SKM-1 treated with dmso at 0.1 percent for 144 hours (cell line): Measurements from ENCODE around the gene COLEC12.

Experiments
- DNase-seq: peaks from one replicate; lab custom pipeline; 2025; ENCODE audit not compliant: unreplicated experiment; lab: John Stamatoyannopoulos, UW

The COLEC12 gene

DNA sequence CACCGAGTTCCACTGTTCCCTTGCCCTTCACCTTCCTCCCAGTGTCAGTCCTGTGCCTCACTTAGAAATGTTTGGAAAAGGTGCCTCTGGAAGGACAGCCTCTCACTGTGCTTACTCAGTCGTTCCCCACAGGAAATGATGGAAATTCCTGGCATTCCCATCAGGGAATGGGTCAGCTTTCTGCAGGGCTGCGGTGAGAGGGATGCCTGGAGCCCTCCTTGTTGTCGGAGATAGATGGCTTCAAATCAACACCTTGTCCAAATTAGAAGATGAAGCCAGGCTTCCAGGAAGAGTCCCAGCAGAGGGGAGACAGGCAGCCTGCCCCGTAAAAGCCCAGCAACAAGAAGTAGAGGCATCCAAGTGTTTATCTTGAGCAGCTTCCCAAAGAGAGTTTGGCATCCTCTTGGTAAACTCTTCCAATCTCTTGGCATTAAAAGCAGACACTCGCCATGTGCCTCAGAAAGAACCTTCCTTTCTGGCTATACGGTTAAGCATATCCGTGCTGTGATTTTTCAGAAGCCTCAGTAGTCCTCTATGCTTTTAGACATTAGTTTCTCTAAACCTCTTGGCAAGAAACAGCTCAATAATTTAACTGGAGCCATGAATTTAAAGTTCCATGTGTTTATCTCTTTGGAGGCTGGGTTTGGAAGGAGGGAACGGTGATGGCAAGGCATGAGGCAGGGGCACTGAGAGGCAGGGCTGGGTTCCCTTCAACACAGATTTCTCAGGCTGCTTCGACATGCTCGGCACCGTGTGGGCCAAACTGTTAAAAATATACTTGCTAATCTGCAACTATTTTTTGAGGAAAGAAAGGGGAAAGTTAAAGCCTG, 25.1 kb downstream of the COLEC12 start:
- no peak for DNase-seq

DNA sequence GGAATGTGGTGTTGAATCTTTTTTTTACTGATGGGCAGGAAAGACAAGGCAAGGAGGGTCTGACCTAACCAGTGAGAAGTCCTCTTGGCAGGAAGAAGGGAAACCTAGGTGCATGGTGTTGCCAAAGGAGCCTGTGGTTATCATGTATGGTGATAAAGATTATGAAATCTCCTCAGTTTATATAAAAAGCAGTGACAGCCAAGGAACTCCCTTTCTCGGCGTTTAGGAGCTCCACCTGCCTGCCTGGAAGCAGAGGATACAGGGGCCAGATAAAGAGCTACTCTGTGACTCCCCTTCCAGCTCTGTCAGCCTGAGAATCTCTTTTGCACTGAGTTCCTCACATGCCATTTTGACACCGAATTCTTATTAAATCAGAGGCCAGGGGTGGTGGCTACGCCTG, 26.1 kb downstream of the COLEC12 start:
- DNase-seq, result no peak

DNA sequence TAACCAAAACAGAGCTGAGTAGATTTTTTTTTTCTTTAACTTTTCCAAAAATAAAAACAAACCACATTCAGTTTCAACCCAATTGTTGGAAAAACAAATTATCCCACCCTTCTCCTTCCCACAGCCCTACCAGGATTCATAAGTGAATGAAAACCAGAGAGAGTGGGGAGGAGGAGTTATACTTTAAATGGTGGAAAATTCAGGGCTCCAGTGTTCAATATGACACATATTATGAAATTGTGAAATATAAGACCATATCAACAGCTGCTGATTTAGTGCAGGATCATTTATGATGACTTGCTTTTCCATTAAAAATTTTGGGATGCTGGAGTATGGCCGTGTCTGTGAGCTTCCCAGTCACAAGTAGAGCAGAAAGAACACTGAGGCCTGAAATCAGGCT, 26.7 kb downstream of the COLEC12 start:
- no peak for DNase-seq

DNA sequence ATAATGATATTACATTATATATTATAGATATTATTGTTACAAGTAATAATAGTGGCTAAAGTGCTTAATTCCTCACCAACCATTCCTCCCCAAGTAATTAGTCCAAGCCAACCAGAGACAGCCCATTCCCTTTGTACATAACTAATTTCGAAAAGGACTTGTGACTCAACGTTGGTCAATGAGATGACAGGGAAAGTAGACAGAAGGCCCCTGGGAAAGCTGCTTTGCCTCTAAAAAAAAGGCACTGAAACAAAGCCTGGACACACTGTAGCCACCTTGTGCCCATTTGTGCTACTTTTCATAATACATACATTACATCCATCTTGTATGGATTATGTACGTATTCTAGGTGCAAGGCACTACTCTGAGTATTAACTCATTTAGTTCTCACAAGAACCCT, 28.8 kb downstream of the COLEC12 start:
- peak; percentile 11 for DNase-seq

DNA sequence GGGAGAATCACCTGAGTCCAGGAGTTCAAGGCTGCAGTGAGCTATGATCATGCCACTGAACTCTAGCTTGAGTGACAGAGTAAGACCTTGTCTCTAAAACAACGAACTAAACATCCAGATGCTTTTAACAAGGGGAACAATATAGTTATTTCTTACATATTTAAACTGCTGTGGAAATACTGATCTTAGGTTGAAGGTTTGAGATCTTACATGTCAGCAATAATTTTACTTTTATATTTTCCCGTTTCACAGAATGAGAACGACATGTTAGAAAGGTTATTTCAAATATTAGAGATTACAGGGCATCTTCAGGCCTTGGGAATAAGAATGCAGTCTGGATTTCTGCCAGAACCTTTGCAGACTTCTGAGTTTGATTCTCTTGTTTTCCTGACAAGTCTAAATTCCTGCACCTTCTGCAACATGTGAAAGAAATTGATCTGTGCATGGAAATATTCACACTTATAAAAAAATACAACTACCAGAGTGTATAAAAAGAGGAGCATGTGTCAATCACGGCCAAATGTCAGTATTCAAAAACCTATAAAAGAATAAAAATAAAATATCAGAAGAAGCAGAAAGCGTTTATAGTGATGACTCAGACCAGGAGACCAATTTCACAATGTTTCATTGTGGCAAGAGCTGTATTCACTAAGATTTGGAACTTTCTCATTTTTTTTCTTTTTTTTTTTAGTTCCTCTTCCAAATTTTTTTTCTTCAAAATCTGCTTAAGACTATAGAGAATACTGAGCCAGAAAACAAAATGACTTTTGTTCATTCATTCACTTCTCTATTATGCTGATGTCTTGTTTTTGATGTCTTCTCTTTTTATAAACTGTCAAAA, 29.6 kb downstream of the COLEC12 start:
- peak; percentile 78 for DNase-seq

DNA sequence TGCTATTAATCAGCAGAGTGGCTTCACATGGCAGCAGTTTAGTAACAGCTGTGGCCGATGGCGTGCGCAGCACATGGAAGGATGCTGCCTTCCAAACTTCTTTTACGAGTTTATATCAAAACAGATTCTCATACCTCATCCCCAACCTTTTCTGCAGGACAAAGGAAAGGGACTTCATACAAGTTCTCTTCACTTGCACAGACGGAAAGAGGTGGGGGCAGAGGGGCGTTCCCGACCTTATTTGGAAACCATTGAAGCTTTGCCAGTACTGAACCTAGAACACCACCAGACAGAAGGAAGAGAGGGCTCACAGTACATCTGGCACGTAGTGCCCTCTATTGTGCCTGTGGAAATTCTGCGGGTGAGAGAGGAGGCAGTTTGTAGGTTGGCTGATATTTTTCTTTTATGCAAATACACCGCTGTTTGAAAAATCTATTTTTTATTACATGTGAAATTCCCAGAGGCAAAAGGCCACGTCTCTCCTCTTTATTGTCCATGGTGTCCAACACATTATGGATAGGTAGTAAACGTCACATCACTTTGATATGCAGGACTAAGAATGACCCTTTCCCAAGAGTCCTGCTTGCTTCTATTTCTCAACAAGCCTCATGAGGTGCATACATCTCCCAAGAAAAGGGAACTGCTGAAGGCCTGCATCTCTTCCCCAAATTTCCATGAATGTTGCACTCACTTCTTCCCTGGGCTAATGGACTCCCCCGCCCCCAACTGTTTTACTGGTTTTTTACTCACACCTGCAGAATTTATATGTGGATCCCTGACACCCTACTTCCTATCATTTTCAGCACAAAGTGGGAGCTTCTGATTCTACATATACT, 31.3 kb downstream of the COLEC12 start:
- no peak for DNase-seq

DNA sequence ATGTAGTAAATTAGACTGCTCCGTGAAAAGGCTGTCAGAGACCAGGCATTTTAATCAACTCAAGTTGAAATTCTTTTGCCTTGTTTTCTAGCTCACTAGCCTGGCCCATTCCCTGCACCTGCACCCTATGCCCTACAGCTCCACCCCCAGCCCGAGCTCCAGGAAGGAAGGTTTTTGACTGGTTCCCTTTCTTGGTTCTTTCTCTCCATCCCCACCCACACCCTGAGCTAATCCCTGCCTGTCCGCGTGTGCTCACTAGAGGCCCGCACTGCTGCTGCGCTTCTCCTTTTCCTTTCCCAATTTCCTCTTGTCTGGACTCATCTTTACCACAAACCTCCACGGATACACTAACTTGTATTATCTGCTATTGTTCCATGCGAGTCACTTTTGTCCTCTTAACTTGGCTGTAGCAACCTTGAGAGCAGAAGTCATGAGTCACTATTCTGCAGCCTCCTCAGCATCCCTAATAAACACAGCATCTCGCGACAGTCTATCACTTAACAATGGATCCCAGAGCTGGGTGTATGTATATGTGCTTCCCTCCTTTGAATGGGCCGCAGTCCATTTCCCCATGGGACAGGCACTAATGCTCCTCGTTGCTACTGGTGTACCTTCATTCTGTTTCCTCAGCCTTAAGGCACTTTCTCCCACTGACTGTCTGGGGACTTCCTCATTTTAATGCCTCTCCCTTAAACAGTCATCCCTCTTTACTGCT, 36.5 kb downstream of the COLEC12 start:
- peak; percentile 97 for DNase-seq

DNA sequence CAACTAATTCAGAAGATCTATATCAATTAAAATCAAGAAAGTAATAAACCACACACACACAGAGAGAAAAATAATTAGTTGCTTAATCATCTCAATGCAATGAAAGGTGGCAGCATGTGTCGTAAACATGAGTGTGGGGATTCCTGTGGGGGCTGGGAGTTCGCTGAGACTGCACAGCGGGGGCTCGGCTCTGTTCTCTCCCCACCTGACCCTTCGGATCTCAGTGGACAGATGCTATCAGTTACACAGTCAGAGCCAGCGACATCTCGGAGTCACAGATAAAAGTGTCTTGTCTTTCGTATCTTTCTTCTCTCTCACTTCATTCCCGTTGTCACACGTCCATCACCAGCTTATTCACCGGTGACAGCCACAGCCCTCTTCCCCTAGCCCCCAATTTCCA, 37.1 kb downstream of the COLEC12 start:
- no peak for DNase-seq

DNA sequence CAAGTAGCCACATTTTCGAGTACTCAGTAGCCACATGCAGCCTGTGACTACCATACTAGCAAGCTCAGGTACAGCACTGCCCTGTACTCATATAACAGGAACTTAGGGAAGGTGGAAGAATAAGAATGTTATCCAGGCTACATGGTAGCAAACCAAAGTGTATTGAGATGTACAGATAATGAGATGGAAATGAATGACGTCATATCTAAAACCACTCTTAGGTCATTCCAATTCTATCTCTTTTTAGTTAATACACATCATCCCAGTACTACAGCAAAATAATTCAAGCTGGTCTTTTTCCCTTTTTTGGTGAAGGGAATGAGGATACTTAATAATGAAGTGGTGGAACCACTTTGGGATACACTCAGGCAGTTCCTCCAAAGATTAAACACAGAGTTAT, 38.7 kb downstream of the COLEC12 start:
- no peak for DNase-seq

DNA sequence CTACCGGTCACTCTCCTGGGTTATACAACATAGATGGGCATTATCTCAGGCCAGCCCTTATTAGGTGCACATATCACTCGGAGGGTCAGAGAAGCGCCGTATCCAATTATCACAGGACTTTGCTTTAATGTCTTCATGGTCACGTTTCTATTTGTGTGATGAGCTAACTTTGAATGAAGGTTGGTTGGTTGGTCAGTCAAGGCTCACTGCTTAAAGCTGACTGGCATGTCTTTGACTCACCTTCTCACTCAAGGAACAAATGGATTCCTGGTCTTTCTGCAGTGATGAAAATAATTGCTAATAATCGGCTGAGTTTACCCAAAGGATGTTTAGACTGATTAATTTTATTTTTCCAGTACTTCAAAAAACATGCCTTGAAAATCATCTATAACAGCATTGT, 39.7 kb downstream of the COLEC12 start:
- no peak for DNase-seq

DNA sequence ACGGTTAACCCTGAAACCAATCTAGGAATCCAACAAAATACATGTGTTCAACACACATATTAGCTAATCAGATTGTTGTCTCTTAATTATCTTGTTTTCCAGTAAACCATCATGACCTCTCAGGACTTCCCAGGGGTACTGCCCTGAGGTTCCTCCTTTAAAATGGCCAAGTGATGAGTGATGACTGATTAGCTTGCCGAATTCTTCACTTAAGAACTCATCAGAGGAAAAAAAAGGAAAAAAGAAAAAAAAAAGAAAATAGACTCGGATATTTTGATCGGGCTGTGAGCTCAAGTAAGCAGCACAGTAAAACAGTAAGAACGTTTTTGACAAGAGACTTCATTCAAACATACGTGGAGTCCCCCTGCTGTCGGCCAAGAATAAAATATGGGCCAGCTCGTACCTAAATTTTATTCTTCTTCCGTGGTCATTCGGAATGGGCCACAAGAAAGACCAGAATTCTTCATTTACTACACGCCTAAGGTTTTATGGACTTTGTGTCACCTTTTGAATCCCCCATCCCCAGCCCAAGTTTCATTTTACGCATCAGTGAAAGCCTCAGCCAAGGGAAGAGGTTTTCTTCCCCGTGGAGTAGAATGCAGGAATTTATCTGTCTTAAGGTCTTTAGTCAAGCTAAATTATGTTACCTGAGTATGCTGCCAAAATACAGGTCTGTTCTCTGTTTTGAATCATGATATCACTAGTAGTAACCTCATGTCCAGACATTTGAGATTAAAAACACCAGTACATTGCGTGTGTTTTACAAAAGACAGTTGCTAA, 40.5 kb downstream of the COLEC12 start:
- no peak for DNase-seq

DNA sequence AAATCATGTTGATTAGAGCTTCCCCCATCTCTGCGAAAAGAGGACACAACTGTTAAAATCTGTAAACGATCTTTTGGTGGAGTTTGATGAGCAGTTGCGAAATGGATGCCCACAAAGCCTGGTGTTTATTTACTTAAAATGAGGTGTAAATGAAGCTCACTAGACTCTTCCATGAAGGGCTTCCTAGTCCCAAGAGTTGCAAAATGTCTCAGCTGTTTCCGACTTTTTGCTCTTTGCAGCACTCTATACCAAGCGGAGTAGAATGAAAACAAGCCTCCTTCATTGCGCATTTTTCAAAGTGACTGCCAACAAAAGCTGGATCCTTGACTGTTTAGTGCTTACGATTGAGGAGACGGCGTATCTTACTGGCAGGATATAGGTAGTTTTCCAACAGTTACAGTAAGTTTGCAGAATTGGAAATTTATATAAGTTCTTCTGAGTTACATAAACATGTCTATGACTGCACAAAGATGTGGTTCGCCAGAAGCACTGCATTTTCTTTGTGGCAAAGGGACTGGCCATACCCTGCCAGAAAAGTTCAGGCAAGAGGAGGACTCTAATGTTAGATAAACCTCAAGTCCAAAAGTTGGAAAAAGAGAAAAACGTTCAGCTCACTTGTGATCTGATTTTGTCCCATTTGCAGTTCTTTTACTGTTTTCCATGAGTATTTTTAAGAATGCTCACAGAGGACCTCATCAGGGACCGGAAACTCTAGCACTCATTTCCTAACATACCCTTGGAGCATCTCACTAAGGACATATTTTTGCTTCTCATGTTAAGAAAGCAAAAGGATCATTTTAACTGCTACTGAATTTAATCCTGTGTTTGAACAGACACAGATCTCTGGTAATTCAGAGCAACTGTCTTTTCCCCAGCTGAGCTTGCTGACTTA, 42.7 kb downstream of the COLEC12 start:
- DNase-seq, result no peak

DNA sequence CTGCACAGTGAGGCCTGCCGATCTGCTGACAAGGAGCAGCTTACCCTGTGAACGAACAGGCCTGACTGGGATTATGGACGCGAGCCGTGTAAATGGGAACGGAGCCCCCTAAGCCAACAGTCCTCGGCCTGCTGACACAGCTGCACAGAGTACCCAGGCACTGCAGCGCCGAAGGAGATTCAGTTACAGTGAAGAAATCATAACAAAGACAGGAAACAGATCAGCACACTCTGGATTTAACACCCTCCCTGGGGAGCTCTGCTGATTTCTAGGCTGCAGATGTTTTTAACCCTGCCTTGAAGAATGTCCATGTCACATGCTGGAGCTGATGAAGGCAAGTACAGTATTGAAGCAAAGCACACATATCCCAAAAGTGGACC, 43.4 kb downstream of the COLEC12 start:
- DNase-seq, result peak; percentile 51

DNA sequence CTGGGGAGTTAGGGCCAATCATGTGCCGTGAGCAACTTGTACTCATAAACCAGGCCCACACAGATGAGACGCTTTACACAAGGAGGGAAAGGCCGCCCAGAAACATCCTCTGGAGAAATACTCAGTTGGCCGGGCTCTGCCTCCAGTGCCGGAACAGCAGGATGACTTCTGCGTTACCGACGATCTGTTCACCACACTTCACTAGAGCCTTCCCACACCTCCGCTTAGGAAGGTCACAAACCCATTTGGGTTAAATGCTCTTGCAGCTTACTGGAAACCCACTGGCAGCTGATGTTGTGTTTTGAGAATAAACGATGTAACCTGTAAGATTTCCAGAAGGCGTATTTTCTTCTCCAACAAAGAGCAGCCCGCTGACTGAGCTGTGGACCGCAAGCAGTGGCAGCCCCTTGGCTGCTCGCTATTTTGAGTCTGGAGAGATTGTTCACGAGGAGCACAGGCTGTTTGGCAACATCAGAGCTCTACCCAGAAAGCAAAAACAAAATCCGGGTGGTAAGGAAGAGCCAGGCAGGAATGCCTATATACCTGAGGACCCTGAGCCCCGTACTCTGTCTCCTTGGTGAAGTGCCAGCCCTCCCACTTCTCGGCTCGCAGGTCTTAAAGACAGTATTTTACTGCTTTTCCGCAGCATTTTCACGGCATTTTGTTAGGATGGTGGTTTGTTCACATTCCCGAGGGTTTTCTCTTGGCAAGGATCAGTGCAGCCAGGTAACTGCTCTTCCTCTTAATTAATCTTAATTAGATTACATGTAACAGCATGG, 44.0 kb downstream of the COLEC12 start:
- no peak for DNase-seq

DNA sequence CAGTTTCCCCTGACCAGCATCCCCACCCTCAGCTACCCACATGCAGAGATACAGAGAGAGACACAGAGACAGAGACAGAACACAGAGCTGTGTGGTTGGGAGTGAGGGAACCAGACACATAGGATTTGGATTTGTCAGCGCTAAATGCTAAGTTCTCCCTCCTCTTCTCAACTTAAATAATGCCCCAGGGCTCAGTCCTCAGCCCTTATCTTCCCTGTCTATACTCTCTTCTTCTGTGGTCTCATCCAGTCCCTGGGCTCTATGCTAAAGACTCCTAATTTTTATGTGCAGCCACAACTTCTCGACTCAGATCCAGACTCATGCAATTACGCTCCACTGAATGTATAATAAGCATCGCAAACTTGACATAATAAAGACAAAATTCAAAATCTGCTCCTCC, 47.1 kb downstream of the COLEC12 start:
- DNase-seq, result no peak

DNA sequence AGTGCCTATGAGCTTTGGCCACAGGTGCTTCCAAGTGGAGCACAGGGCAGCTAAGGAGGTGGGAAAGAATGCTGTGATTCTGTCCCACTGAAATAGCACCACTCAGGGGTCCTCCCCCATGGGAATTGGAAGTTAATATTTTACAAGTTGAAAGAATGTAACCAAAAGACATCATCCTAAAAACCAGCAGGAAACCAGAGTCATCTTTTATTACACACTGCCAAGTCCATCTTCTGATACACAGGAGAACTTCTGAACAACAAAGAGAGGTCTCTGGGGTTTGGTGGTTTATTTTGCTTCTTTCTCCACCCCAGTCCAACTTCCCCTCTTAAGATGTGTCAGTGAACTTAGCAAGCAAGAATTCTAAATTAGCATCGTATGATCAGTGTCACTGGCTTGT, 47.7 kb downstream of the COLEC12 start:
- peak; percentile 34 for DNase-seq

DNA sequence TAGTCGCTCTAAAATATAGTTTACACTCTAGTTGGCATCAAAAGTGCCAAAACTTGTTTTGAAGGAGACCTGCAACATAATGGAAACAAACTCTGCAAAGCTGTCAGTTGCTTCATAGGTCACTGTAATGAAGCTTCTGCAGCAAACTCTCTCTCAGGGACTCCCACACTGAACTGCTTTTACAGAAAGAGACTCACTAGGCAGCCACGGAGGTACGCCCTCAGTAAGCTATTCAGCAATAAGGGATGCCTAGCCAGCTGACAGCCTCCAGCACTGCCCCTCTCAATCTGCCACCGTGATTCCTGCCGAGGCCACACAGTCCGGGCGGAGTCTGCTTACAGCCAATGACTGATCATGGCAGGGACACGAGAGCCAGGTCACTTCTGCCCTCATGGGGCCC, 51.1 kb downstream of the COLEC12 start:
- no peak for DNase-seq

DNA sequence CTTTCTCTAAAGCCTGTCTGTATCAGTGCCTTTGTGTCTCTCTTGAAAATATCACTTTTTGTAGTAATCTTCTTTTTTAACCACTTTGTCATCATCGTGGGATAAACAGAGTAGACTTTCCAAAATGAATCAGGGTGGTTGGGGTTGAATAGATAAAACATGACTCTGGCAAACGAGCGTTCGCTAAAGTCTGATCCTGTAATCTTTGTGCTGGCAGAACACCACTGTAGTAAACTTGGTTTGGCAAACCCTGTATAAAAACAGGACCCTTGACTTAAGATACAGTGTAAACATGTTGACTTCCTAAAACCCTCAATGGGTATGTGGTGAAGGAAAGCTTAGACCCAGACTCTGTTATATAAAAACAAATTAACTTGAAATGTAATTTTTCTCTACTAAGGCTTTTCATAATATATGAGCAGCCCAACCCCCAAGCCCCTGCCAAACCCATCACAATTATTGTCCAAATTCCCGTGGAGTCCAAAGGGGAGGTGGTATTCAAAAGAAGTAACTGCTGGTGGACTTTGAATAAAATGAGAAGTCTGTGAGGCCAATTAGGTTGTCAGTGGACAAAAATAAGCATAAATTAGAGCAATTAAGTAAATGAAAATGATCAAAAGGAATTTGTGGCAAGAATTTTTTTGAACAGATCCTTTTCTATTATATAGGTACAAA, 52.2 kb downstream of the COLEC12 start:
- DNase-seq, result no peak
